ENCODE measurements around the gene RAP2B.
"Not testable (repeated sequence)": the region's sequence is repeated elsewhere in the genome, so short reads cannot be mapped to it uniquely, and the experiment has no call there.

GRCh38 chr3:153193786-153194476 is 31.9 kb downstream of the RAP2B start:
- TF ChIP-seq, protein P1, sequence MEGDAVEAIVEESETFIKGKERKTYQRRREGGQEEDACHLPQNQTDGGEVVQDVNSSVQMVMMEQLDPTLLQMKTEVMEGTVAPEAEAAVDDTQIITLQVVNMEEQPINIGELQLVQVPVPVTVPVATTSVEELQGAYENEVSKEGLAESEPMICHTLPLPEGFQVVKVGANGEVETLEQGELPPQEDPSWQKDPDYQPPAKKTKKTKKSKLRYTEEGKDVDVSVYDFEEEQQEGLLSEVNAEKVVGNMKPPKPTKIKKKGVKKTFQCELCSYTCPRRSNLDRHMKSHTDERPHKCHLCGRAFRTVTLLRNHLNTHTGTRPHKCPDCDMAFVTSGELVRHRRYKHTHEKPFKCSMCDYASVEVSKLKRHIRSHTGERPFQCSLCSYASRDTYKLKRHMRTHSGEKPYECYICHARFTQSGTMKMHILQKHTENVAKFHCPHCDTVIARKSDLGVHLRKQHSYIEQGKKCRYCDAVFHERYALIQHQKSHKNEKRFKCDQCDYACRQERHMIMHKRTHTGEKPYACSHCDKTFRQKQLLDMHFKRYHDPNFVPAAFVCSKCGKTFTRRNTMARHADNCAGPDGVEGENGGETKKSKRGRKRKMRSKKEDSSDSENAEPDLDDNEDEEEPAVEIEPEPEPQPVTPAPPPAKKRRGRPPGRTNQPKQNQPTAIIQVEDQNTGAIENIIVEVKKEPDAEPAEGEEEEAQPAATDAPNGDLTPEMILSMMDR (IDR thresholded peaks at IDR 0.05): not testable (repeated sequence)
- not testable (repeated sequence) for TF ChIP-seq EZH2 (IDR thresholded peaks at IDR 0.05; ENCODE audit: borderline replicate concordance, insufficient read depth, low read depth, low read length, poor library complexity, severe bottlenecking)

Data from B cell (primary cell).